ENCODE data around the gene FAT1.

FAT1 gene

GRCh38 chr4:186739317-186739716 is 15.7 kb upstream of the FAT1 start:
- H3K9ac ChIP-seq = no peak overlapping the region
- H3K4me3 ChIP-seq = no peak overlapping the region
- H4K20me1 ChIP-seq = no peaks in the 10 kb centered on the region
- no peak overlapping the region for H3K27ac ChIP-seq
- H3K27me3 ChIP-seq = no peaks in the 10 kb centered on the region
- peaks cover 0 to 14% (median 9%) of the 10 kb centered on the region in 10 experiments; a peak in 11 of 20 replicates for H3K4me1 ChIP-seq
- H3K4me2 ChIP-seq = no peak overlapping the region
- peaks cover 0 to 8% (median 0%) of the 10 kb centered on the region in 11 experiments; a peak in 2 of 22 replicates for H3K9me3 ChIP-seq (replicated peaks in 1 of 11)
- H3K36me3 ChIP-seq = no peaks in the 10 kb centered on the region
- TF ChIP-seq Cebpa-rat (IDR thresholded peaks at IDR 0.05) = no peak

GRCh38 chr4:186738421-186738820 is 14.8 kb upstream of the FAT1 start:
- H3K4me1 ChIP-seq = peaks cover 0 to 10% (median 8%) of the 10 kb centered on the region in 10 experiments; a peak in 11 of 20 replicates

GRCh38 chr4:186737427-186737826 is 13.8 kb upstream of the FAT1 start:
- no peak overlapping the region for H3K9ac ChIP-seq
- no peaks in the 10 kb centered on the region for H3K36me3 ChIP-seq
- peaks cover 0 to 9% (median 0%) of the 10 kb centered on the region in 11 experiments; a peak in 2 of 22 replicates for H3K9me3 ChIP-seq (replicated peaks in 1 of 11)
- H3K27ac ChIP-seq = no peak overlapping the region
- no peaks in the 10 kb centered on the region for H3K27me3 ChIP-seq
- H3K4me3 ChIP-seq = no peak overlapping the region
- H3K4me1 ChIP-seq = peaks cover 0 to 3% (median 0%) of the 10 kb centered on the region in 10 experiments; a peak in 3 of 20 replicates
- no peak overlapping the region for H3K4me2 ChIP-seq
- no peak for TF ChIP-seq Cebpa-rat (IDR thresholded peaks at IDR 0.05)
- no peaks in the 10 kb centered on the region for H4K20me1 ChIP-seq

More at GRCh38 chr4:186738421-186738820, 14.8 kb upstream of the FAT1 start:
- no peaks in the 10 kb centered on the region for H4K20me1 ChIP-seq
- TF ChIP-seq Cebpa-rat (IDR thresholded peaks at IDR 0.05) = no peak
- no peaks in the 10 kb centered on the region for H3K27me3 ChIP-seq
- H3K36me3 ChIP-seq = no peaks in the 10 kb centered on the region
- no peak overlapping the region for H3K9ac ChIP-seq
- H3K27ac ChIP-seq = no peak overlapping the region
- no peak overlapping the region for H3K4me2 ChIP-seq
- no peak overlapping the region for H3K4me3 ChIP-seq
- H3K9me3 ChIP-seq (replicated peaks in 1 of 11) = peaks cover 0 to 8% (median 0%) of the 10 kb centered on the region in 11 experiments; a peak in 2 of 22 replicates

- TF ChIP-seq Cebpa-rat (IDR thresholded peaks at IDR 0.05) = no peak
- Histone ChIP-seq H3K9me3 (replicated peaks in 1 of 11) (peaks cover 0 to 11% (median 0%) of the 10 kb centered on the region in 11 experiments; a peak in 2 of 22 replicates), H3K27me3 (no peaks in the 10 kb centered on the region), H3K36me3 (no peaks in the 10 kb centered on the region), H3K4me1 (peaks cover 0 to 3% (median 0%) of the 10 kb centered on the region in 10 experiments; a peak in 1 of 20 replicates), H3K9ac (no peak overlapping the region), H3K27ac (no peak overlapping the region), H3K4me3 (no peak overlapping the region), H4K20me1 (no peaks in the 10 kb centered on the region), H3K4me2 (no peak overlapping the region)
These were observed 12.8 kb upstream of the FAT1 start for GRCh38 chr4:186736466-186736865.

GRCh38 chr4:186734251-186734650 is 10.6 kb upstream of the FAT1 start:
- no peak overlapping the region for H3K27ac ChIP-seq
- TF ChIP-seq Cebpa-rat (IDR thresholded peaks at IDR 0.05) = no peak
- no peaks in the 10 kb centered on the region for H4K20me1 ChIP-seq
- no peak overlapping the region for H3K9ac ChIP-seq
- no peaks in the 10 kb centered on the region for H3K36me3 ChIP-seq
- no peak overlapping the region for H3K4me3 ChIP-seq
- no peaks in the 10 kb centered on the region for H3K27me3 ChIP-seq
- H3K4me1 ChIP-seq = peaks cover 0 to 5% (median under 1%) of the 10 kb centered on the region in 10 experiments; a peak in 5 of 20 replicates
- H3K4me2 ChIP-seq = no peak overlapping the region
- H3K9me3 ChIP-seq (replicated peaks in 1 of 11) = peaks cover 0 to 11% (median 0%) of the 10 kb centered on the region in 11 experiments; a peak in 2 of 22 replicates

GRCh38 chr4:186733778-186734177 is 10.1 kb upstream of the FAT1 start:
- no peak overlapping the region for H3K4me2 ChIP-seq
- H3K36me3 ChIP-seq = no peaks in the 10 kb centered on the region
- no peak overlapping the region for H3K27ac ChIP-seq
- H3K4me3 ChIP-seq = no peak overlapping the region
- H3K27me3 ChIP-seq = no peaks in the 10 kb centered on the region
- H4K20me1 ChIP-seq = no peaks in the 10 kb centered on the region
- H3K9ac ChIP-seq = no peak overlapping the region
- no peak for TF ChIP-seq Cebpa-rat (IDR thresholded peaks at IDR 0.05)
- peaks cover 0 to 11% (median 0%) of the 10 kb centered on the region in 11 experiments; a peak in 2 of 22 replicates for H3K9me3 ChIP-seq (replicated peaks in 1 of 11)
- peaks cover 0 to 10% (median 4%) of the 10 kb centered on the region in 10 experiments; a peak in 12 of 20 replicates for H3K4me1 ChIP-seq

GRCh38 chr4:186730621-186731020 is 7.0 kb upstream of the FAT1 start:
- Histone ChIP-seq H3K4me3 (no peak overlapping the region), H3K9me3 (replicated peaks in 1 of 11) (peaks cover 0 to 7% (median 0%) of the 10 kb centered on the region in 11 experiments; a peak in 1 of 22 replicates), H3K36me3 (no peaks in the 10 kb centered on the region), H3K4me1 (peaks cover 5 to 25% (median 23%) of the 10 kb centered on the region in 10 experiments; a peak in 19 of 20 replicates), H3K27me3 (peaks cover 0 to 10% (median 0%) of the 10 kb centered on the region in 11 experiments; a peak in 5 of 22 replicates), H4K20me1 (no peaks in the 10 kb centered on the region), H3K27ac (no peak overlapping the region), H3K9ac (no peak overlapping the region), H3K4me2 (no peak overlapping the region)
- TF ChIP-seq Cebpa-rat (IDR thresholded peaks at IDR 0.05) = no peak

- Histone ChIP-seq H3K27me3 (peaks cover 0 to 10% (median 0%) of the 10 kb centered on the region in 11 experiments; a peak in 5 of 22 replicates), H3K9ac (no peak overlapping the region), H4K20me1 (peaks cover 0 to 6% (median 0%) of the 10 kb centered on the region in 11 experiments; a peak in 3 of 22 replicates), H3K9me3 (replicated peaks in 1 of 11) (peaks cover 0 to 7% (median 0%) of the 10 kb centered on the region in 11 experiments; a peak in 1 of 22 replicates), H3K4me1 (peaks cover 5 to 30% (median 25%) of the 10 kb centered on the region in 10 experiments; a peak in 19 of 20 replicates), H3K36me3 (no peaks in the 10 kb centered on the region), H3K4me2 (no peak overlapping the region), H3K4me3 (no peak overlapping the region), H3K27ac (no peak overlapping the region)
- no peak for TF ChIP-seq Cebpa-rat (IDR thresholded peaks at IDR 0.05)
These were observed 6.2 kb upstream of the FAT1 start for GRCh38 chr4:186729856-186730255.

- Histone ChIP-seq H3K36me3 (no peaks in the 10 kb centered on the region), H3K27me3 (peaks cover 0 to 10% (median 0%) of the 10 kb centered on the region in 11 experiments; a peak in 5 of 22 replicates), H3K27ac (no peak overlapping the region), H3K9ac (no peak overlapping the region), H3K4me2 (peak overlapping the region in 7 of 11 experiments; percentile 23 to 99 (median 93); a peak in 12 of 22 replicates), H3K4me1 (peaks cover 5 to 33% (median 25%) of the 10 kb centered on the region in 10 experiments; a peak in 19 of 20 replicates), H3K4me3 (no peak overlapping the region), H4K20me1 (peaks cover 0 to 9% (median 0%) of the 10 kb centered on the region in 11 experiments; a peak in 3 of 22 replicates), H3K9me3 (replicated peaks in 1 of 11) (peaks cover 0 to 6% (median 0%) of the 10 kb centered on the region in 11 experiments; a peak in 1 of 22 replicates)
- no peak for TF ChIP-seq Cebpa-rat (IDR thresholded peaks at IDR 0.05)
These were observed 5.1 kb upstream of the FAT1 start for GRCh38 chr4:186728631-186729271.

Measured in BLaER1 treated with 17β-estradiol and CSF1 and Interleukin-3, amounts not matched to agents 10 nM and 100 nM (cell line).